ENCODE data around the gene DOCK2. TPM values are rescaled to one million over a fixed set of nuclear protein-coding genes. Genes with fewer than 3 reads are reported as not detected.

Gene DOCK2
- total RNA-seq, 1 donor from 2014 or later: 1.1 TPM

- Histone ChIP-seq H2AFZ (replicated peaks) (no peak overlapping the region), H3F3A (ENCODE audit: low read depth) (no peaks in the 10 kb centered on the region), H3K9ac (no peak overlapping the region), H3K36me3 (no peaks in the 10 kb centered on the region), H3K4me3 (no peak overlapping the region), H3K4me1 (peaks cover 3% of the 10 kb centered on the region), H3K79me2 (ENCODE audit: low read depth) (no peaks in the 10 kb centered on the region), H3K27me3 (no peaks in the 10 kb centered on the region), H4K20me1 (ENCODE audit: low read depth) (no peaks in the 10 kb centered on the region), H3K4me2 (no peak overlapping the region), H3K9me3 (ENCODE audit: low read depth) (no peaks in the 10 kb centered on the region), H3K27ac (no peak overlapping the region)
- H3K4me3 Mint-ChIP-seq: no peak overlapping the region
- no peak overlapping the region for H3K27ac Mint-ChIP-seq
- no peak for DNase-seq (ENCODE audit: low spot score)
- no peaks in the 10 kb centered on the region for H3K4me1 Mint-ChIP-seq
- peaks cover 9% of the 10 kb centered on the region for H3K9me3 Mint-ChIP-seq
- TF ChIP-seq EZH2 (IDR thresholded peaks at IDR 0.05) (no peak), CTCF (IDR thresholded peaks at IDR 0.05) (no peak), EZH2phosphoT487 (IDR thresholded peaks at IDR 0.05) (no peak)
- no peaks in the 10 kb centered on the region for H3K27me3 Mint-ChIP-seq (ENCODE audit: insufficient read depth, low read depth)
- no peaks in the 10 kb centered on the region for H3K36me3 Mint-ChIP-seq
These were observed 26.5 kb downstream of the DOCK2 start for GRCh38 chr5:169663537-169663936.

- H3K9me3 ChIP-seq (ENCODE audit: low read depth): no peaks in the 10 kb centered on the region
- DNase-seq (ENCODE audit: low spot score): no peak
- no peak overlapping the region for H3K27ac ChIP-seq
- TF ChIP-seq CTCF (IDR thresholded peaks at IDR 0.05) (no peak), EZH2 (IDR thresholded peaks at IDR 0.05) (no peak), EZH2phosphoT487 (IDR thresholded peaks at IDR 0.05) (no peak)
- H3K9me3 Mint-ChIP-seq: peaks cover 9% of the 10 kb centered on the region
- H3K9ac ChIP-seq: no peak overlapping the region
- H3K4me1 Mint-ChIP-seq: peaks cover 4% of the 10 kb centered on the region
- H3K27ac Mint-ChIP-seq: no peak overlapping the region
- H3K27me3 Mint-ChIP-seq (ENCODE audit: insufficient read depth, low read depth): peaks cover 2% of the 10 kb centered on the region
- no peaks in the 10 kb centered on the region for H3K36me3 Mint-ChIP-seq
- H3K79me2 ChIP-seq (ENCODE audit: low read depth): no peaks in the 10 kb centered on the region
- no peak overlapping the region for H3K4me3 ChIP-seq
- H3K4me1 ChIP-seq: peaks cover 11% of the 10 kb centered on the region
- no peaks in the 10 kb centered on the region for H4K20me1 ChIP-seq (ENCODE audit: low read depth)
- H3K4me3 Mint-ChIP-seq: no peak overlapping the region
- H3F3A ChIP-seq (ENCODE audit: low read depth): no peaks in the 10 kb centered on the region
- no peak overlapping the region for H3K4me2 ChIP-seq
- H3K36me3 ChIP-seq: no peaks in the 10 kb centered on the region
- H3K27me3 ChIP-seq: no peaks in the 10 kb centered on the region
- H2AFZ ChIP-seq (replicated peaks): no peak overlapping the region
These were observed 29.3 kb downstream of the DOCK2 start for GRCh38 chr5:169666365-169666764.

GRCh38 chr5:169667896-169668674 lies 31.0 kb downstream of the DOCK2 start:
- H3K27me3 Mint-ChIP-seq (ENCODE audit: insufficient read depth, low read depth): peaks cover 2% of the 10 kb centered on the region
- no peaks in the 10 kb centered on the region for H3K27me3 ChIP-seq
- peaks cover 2% of the 10 kb centered on the region for H3K9me3 Mint-ChIP-seq
- H3K4me1 Mint-ChIP-seq: peaks cover 4% of the 10 kb centered on the region
- H3K9ac ChIP-seq: no peak overlapping the region
- H3K9me3 ChIP-seq (ENCODE audit: low read depth): no peaks in the 10 kb centered on the region
- H3K4me2 ChIP-seq: no peak overlapping the region
- no peaks in the 10 kb centered on the region for H4K20me1 ChIP-seq (ENCODE audit: low read depth)
- no peak overlapping the region for H3K27ac ChIP-seq
- H3K4me3 Mint-ChIP-seq: no peak overlapping the region
- DNase-seq (ENCODE audit: low spot score): no peak
- no peaks in the 10 kb centered on the region for H3F3A ChIP-seq (ENCODE audit: low read depth)
- H2AFZ ChIP-seq (replicated peaks): no peak overlapping the region
- H3K4me1 ChIP-seq: peaks cover 11% of the 10 kb centered on the region
- H3K36me3 ChIP-seq: no peaks in the 10 kb centered on the region
- TF ChIP-seq CTCF (IDR thresholded peaks at IDR 0.05) (no peak), EZH2phosphoT487 (IDR thresholded peaks at IDR 0.05) (no peak), EZH2 (IDR thresholded peaks at IDR 0.05) (no peak)
- H3K36me3 Mint-ChIP-seq: no peaks in the 10 kb centered on the region
- H3K4me3 ChIP-seq: no peak overlapping the region
- H3K27ac Mint-ChIP-seq: no peak overlapping the region
- H3K79me2 ChIP-seq (ENCODE audit: low read depth): no peaks in the 10 kb centered on the region

All from neural progenitor cell (in vitro differentiated cells).